ENCODE measurements around the gene FIBP. TPM values are rescaled to one million over a fixed set of nuclear protein-coding genes. Genes with fewer than 3 reads are reported as not detected.

Gene FIBP
- total RNA-seq, 1 donor from 2014 or later = 115 TPM

GRCh38 chr11:65867284-65868071 lies 20.8 kb downstream of the FIBP start:
- TF ChIP-seq, protein P1, sequence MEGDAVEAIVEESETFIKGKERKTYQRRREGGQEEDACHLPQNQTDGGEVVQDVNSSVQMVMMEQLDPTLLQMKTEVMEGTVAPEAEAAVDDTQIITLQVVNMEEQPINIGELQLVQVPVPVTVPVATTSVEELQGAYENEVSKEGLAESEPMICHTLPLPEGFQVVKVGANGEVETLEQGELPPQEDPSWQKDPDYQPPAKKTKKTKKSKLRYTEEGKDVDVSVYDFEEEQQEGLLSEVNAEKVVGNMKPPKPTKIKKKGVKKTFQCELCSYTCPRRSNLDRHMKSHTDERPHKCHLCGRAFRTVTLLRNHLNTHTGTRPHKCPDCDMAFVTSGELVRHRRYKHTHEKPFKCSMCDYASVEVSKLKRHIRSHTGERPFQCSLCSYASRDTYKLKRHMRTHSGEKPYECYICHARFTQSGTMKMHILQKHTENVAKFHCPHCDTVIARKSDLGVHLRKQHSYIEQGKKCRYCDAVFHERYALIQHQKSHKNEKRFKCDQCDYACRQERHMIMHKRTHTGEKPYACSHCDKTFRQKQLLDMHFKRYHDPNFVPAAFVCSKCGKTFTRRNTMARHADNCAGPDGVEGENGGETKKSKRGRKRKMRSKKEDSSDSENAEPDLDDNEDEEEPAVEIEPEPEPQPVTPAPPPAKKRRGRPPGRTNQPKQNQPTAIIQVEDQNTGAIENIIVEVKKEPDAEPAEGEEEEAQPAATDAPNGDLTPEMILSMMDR (IDR thresholded peaks at IDR 0.05; ENCODE audit: partially characterized antibody, unreplicated experiment) = no peak
- Mint-ChIP-seq H3K9me3 (ENCODE audit: unreplicated experiment) (peaks cover 8% of the 10 kb centered on the region), H3K36me3 (ENCODE audit: unreplicated experiment) (peaks cover 4% of the 10 kb centered on the region), H3K4me1 (ENCODE audit: low read depth, unreplicated experiment) (peaks cover 23% of the 10 kb centered on the region), H3K27me3 (ENCODE audit: unreplicated experiment) (peaks cover 23% of the 10 kb centered on the region), H3K4me3 (ENCODE audit: unreplicated experiment) (peak overlapping the region; percentile 75), H3K27ac (ENCODE audit: unreplicated experiment) (peak overlapping the region; percentile 62)
- peak; percentile 63 for DNase-seq

DNA sequence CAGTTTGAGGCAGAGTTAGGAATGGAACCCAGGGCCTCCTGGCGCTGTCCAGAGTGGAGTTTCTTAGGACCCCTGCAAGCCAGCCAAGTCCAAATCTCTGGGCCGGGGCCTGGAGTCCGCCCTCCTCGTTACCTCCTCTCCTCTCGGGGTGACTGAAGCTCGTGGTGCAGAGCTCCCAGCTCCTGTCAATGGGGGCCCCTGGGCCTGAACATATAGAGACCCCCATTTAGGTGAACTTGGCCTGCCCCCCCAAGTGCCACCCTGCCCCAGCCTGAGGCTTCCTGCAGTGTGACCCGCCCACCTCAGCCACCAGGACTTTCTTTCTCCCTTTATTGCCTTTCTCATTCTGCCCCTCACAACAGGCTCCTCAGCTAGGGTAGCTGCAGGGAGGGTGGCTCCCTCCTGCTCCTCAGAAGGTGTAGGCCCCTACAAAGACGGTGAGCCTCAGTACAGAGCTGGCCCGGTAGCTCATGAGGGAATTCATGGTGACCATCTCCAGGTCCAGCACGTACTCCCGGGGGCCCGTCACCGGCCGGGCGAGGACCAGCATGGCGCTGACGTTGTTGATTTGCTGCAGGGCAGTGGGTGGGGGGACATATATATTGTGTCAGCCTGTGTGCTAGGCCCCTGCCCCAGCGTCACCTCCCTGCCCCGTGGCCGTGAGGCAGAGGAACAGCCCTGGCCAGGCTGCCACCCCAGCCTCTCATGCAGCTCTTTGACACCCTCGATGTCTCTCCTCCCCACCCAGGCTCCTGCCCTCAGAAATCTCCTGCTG lies 21.6 kb downstream of the FIBP start:
- DNase-seq = no peak
- TF ChIP-seq, protein P1 (IDR thresholded peaks at IDR 0.05; ENCODE audit: partially characterized antibody, unreplicated experiment) = no peak
- Mint-ChIP-seq H3K4me1 (ENCODE audit: low read depth, unreplicated experiment) (peaks cover 23% of the 10 kb centered on the region), H3K9me3 (ENCODE audit: unreplicated experiment) (peaks cover 10% of the 10 kb centered on the region), H3K4me3 (ENCODE audit: unreplicated experiment) (no peak overlapping the region), H3K36me3 (ENCODE audit: unreplicated experiment) (peaks cover 4% of the 10 kb centered on the region), H3K27me3 (ENCODE audit: unreplicated experiment) (peaks cover 22% of the 10 kb centered on the region), H3K27ac (ENCODE audit: unreplicated experiment) (no peak overlapping the region)

DNA sequence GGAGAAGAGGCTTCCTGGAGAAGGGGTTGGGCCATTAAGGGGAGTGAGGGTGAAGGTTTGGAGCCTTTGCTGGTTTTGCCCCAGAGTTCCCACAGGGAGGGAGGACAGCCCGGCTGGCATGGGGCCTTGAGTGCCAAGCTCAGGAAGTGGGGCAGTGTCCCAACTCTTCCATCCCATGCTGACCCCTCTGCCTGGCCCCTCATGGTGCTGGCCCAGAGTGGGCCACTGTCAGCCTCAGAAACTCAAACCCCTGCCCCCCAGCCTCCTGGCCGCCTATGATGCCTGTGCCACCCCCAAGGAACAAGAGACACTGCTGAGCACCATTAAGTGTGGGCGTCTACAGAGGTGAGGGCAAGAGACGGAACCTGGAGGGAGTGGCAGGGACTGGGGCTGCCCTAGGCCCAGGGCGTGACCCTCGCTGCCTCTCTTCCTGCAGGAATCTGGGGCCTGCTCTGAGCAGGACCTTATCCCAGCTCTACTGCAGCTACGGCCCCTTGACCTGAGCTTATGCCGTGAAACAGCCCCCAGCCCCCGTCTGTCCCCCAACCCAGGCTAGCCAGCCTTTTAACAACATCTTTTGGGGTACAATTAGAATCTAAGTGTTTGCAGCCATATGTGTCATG lies 22.6 kb downstream of the FIBP start:
- Mint-ChIP-seq H3K27me3 (ENCODE audit: unreplicated experiment) (peaks cover 25% of the 10 kb centered on the region), H3K36me3 (ENCODE audit: unreplicated experiment) (peaks cover 4% of the 10 kb centered on the region), H3K4me3 (ENCODE audit: unreplicated experiment) (no peak overlapping the region), H3K9me3 (ENCODE audit: unreplicated experiment) (peaks cover 13% of the 10 kb centered on the region), H3K27ac (ENCODE audit: unreplicated experiment) (no peak overlapping the region), H3K4me1 (ENCODE audit: low read depth, unreplicated experiment) (peaks cover 20% of the 10 kb centered on the region)
- TF ChIP-seq, protein P1 (IDR thresholded peaks at IDR 0.05; ENCODE audit: partially characterized antibody, unreplicated experiment) = no peak
- DNase-seq = no peak

GRCh38 chr11:65864706-65865471 lies 23.4 kb downstream of the FIBP start:
- Mint-ChIP-seq H3K27ac (ENCODE audit: unreplicated experiment) (no peak overlapping the region), H3K4me1 (ENCODE audit: low read depth, unreplicated experiment) (peaks cover 15% of the 10 kb centered on the region), H3K4me3 (ENCODE audit: unreplicated experiment) (peak overlapping the region; percentile 11), H3K9me3 (ENCODE audit: unreplicated experiment) (peaks cover 13% of the 10 kb centered on the region), H3K36me3 (ENCODE audit: unreplicated experiment) (peaks cover 4% of the 10 kb centered on the region), H3K27me3 (ENCODE audit: unreplicated experiment) (peaks cover 27% of the 10 kb centered on the region)
- DNase-seq = no peak
- TF ChIP-seq, protein P1 (IDR thresholded peaks at IDR 0.05; ENCODE audit: partially characterized antibody, unreplicated experiment) = no peak

Data from glutamatergic neuron (in vitro differentiated cells).